Vagina (tissue), 2 donors: ENCODE results near the gene WNT6. TPM values are rescaled to one million over a fixed set of nuclear protein-coding genes. Genes with fewer than 3 reads are reported as not detected.

Source experiments
- DNase-seq, 2 donors: peaks; one replicate each; pipeline ENCODE4 v3.0.0-alpha.2; 2017; ENCODE audit errors: extremely low spot score in 2 of 2
- H3K27ac ChIP-seq: fragments of 200-600 bp; sonication (generic); one replicate; pipeline ENCODE4 v1.5.1; 2019
- H3K27me3 ChIP-seq: fragments of 200-600 bp; sonication (generic); one replicate; pipeline ENCODE4 v1.5.1; 2019
- H3K36me3 ChIP-seq, 2 donors: fragments of 200-600 bp; sonication (generic); one replicate each; pipeline ENCODE4 v1.5.1; 2017 to 2019
- H3K4me1 ChIP-seq: fragments of 200-600 bp; sonication (generic); one replicate; pipeline ENCODE4 v1.5.1; 2019
- H3K4me3 ChIP-seq, 2 donors: fragments of 200-600 bp; sonication (generic); 1 replicate in 1 of 2; 2 replicates in 1 of 2; pipeline ENCODE4 v1.5.1; 2016 to 2019
- H3K9me3 ChIP-seq: fragments of 200-600 bp; sonication (generic); one replicate; pipeline ENCODE4 v1.5.1; 2019
- POLR2A ChIP-seq, 2 donors: fragments of 450-650 bp; IDR thresholded peaks; one replicate each; pipeline ENCODE4 v1.6.1; 2017; ENCODE audit warnings: antibody characterized with exemption in 2 of 2, mild to moderate bottlenecking in 2 of 2, moderate library complexity in 2 of 2
- POLR2AphosphoS5 ChIP-seq, 2 donors: sonication (generic); formaldehyde crosslinking; IDR thresholded peaks; one replicate each; pipeline ENCODE4 v1.9.0; 2017; ENCODE audit warnings: antibody characterized with exemption in 2 of 2, mild to moderate bottlenecking in 2 of 2, low read depth in 1 of 2; ENCODE audit not compliant: insufficient read depth in 1 of 2
- intact Hi-C: fragments of 100-400 bp; cut with DNase I; formaldehyde crosslinking; loops from one replicate; pipeline ENCODE4 v1.15.1; 2023
- total RNA-seq: library from RNA; depleted of rRNA; stranded (reverse); fragments of >200 nt; gene quantifications from one replicate; pipeline ENCODE4 v1.2.3, GENCODE V29; 2016
- TF ChIP-seq, protein P1 (sequence below), 3 experiments: fragments of 450-650 bp in 2 of 3; fragments of 200-600 bp in 1 of 3; sonication (generic) in 1 of 3; IDR thresholded peaks; one replicate each; pipeline ENCODE4 v1.5.1; 2017 to 2019; ENCODE audit warnings: antibody characterized with exemption in 3 of 3, mild to moderate bottlenecking in 2 of 3, moderate library complexity in 2 of 3

Gene WNT6
- total RNA-seq, 1 donor from 2014 or later = 2.0 TPM

GRCh38 chr2:218865396-218865795, 5.8 kb downstream of the WNT6 start:
- no peak overlapping the region for H3K27ac ChIP-seq
- H3K4me3 ChIP-seq = no peak overlapping the region
- peaks cover 5% of the 10 kb centered on the region for H3K27me3 ChIP-seq
- peaks cover 21% of the 10 kb centered on the region for H3K4me1 ChIP-seq
- no peaks in the 10 kb centered on the region for H3K9me3 ChIP-seq
- intact Hi-C loops = no loop called here
- no peaks in the 10 kb centered on the region for H3K36me3 ChIP-seq
- no peak for DNase-seq
- TF ChIP-seq, protein P1, sequence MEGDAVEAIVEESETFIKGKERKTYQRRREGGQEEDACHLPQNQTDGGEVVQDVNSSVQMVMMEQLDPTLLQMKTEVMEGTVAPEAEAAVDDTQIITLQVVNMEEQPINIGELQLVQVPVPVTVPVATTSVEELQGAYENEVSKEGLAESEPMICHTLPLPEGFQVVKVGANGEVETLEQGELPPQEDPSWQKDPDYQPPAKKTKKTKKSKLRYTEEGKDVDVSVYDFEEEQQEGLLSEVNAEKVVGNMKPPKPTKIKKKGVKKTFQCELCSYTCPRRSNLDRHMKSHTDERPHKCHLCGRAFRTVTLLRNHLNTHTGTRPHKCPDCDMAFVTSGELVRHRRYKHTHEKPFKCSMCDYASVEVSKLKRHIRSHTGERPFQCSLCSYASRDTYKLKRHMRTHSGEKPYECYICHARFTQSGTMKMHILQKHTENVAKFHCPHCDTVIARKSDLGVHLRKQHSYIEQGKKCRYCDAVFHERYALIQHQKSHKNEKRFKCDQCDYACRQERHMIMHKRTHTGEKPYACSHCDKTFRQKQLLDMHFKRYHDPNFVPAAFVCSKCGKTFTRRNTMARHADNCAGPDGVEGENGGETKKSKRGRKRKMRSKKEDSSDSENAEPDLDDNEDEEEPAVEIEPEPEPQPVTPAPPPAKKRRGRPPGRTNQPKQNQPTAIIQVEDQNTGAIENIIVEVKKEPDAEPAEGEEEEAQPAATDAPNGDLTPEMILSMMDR (IDR thresholded peaks at IDR 0.05) = no peak

DNA sequence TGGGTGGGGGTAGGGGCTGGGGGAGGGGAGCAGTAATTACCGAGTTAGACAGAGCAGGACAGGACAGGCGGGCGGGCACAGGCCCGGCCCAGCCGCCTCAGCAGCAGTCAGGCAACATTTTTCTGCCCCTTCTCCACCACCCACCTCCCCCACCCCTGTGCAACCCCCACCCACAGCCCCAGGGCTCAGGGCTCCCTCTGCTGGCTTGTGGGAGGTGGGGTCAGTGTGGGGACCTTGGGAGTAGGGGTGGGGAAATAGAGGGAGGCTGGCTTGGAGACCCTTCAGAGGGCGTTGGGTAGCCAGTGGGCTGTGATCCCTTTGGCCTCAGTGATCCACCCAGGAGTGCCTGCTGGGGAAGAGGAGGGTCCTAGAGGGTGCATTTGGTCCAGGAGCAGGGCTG, 6.4 kb downstream of the WNT6 start:
- H3K27me3 ChIP-seq = peaks cover 5% of the 10 kb centered on the region

DNA sequence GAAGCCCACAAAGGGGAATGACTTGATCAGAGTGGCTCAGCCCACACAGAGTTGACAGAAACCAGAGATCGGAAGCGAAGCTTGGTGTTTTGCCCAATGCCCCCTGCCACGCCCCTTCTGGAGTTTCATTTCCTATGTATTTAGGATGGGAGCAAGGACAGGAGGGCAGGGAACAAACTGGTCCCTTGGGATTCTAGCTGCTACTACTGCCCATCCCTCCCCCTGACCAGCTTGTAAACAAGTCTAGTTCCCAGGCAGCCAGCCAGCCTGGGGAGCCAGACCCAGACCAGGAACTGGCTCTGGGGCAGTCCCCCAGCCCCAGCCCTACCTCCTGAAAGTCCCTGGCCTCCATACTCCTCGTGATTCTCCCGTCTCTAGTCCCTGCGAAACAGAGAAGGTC, 8.3 kb downstream of the WNT6 start:
- H3K4me1 ChIP-seq = peaks cover 18% of the 10 kb centered on the region
- no peak overlapping the region for H3K27ac ChIP-seq
- intact Hi-C loops = no loop called here
- no peak overlapping the region for H3K4me3 ChIP-seq
- H3K27me3 ChIP-seq = peaks cover 8% of the 10 kb centered on the region
- H3K36me3 ChIP-seq = no peaks in the 10 kb centered on the region
- H3K9me3 ChIP-seq = no peaks in the 10 kb centered on the region
- TF ChIP-seq POLR2AphosphoS5 (IDR thresholded peaks at IDR 0.05; ENCODE audit: insufficient read depth in 1 of 2, low read depth in 1 of 2) (peak in 1 of 2 donors; percentile 17), POLR2A (IDR thresholded peaks at IDR 0.05) (no peak)
- TF ChIP-seq, protein P1 (IDR thresholded peaks at IDR 0.05) = no peak
- DNase-seq = no peak

More for the DNA sequence above, 6.4 kb downstream of the WNT6 start:
- TF ChIP-seq, protein P1 (IDR thresholded peaks at IDR 0.05) = no peak
- TF ChIP-seq POLR2A (IDR thresholded peaks at IDR 0.05) (no peak), POLR2AphosphoS5 (IDR thresholded peaks at IDR 0.05; ENCODE audit: insufficient read depth in 1 of 2, low read depth in 1 of 2) (no peak)
- Histone ChIP-seq H3K27ac (no peak overlapping the region), H3K4me3 (no peak overlapping the region), H3K36me3 (no peaks in the 10 kb centered on the region), H3K9me3 (no peaks in the 10 kb centered on the region), H3K4me1 (peaks cover 17% of the 10 kb centered on the region)
- no peak for DNase-seq
- intact Hi-C loops = no loop called here

DNA sequence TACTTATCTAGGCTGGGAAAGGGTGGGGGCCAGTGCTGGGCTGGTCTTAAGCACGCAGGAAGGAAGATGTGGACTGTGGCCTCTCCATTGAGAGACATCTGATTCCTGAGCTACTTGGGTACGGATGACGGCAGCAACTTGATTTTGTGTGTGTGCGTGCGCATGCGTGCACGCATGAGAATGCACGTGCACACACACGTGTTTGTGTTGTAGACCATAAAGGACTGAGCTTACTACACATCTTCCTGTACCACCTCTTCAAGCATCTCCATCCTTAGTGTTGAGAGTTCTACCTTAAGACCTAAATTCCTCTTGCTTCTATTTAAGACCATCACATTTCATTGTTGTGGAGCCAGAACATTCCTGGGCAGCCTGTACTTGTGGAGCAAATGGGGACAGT, 9.5 kb downstream of the WNT6 start:
- H3K4me1 ChIP-seq = peaks cover 18% of the 10 kb centered on the region
- TF ChIP-seq, protein P1 (IDR thresholded peaks at IDR 0.05) = no peak
- no peak for TF ChIP-seq POLR2A (IDR thresholded peaks at IDR 0.05)
- no peak for TF ChIP-seq POLR2AphosphoS5 (IDR thresholded peaks at IDR 0.05; ENCODE audit: insufficient read depth in 1 of 2, low read depth in 1 of 2)
- no peaks in the 10 kb centered on the region for H3K36me3 ChIP-seq
- no peaks in the 10 kb centered on the region for H3K9me3 ChIP-seq
- intact Hi-C loops = no loop called here
- no peak overlapping the region for H3K4me3 ChIP-seq
- no peak for DNase-seq
- no peak overlapping the region for H3K27ac ChIP-seq
- peaks cover 5% of the 10 kb centered on the region for H3K27me3 ChIP-seq

DNA sequence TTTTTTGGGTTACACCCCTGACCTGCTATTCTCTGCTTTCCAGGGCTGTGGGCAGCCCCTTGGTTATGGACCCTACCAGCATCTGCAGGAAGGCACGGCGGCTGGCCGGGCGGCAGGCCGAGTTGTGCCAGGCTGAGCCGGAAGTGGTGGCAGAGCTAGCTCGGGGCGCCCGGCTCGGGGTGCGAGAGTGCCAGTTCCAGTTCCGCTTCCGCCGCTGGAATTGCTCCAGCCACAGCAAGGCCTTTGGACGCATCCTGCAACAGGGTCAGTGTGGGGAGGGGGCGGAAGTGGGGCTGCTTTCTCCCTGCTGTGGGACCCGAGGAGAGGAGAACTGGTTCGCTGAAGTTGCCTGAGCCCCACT, 11.4 kb downstream of the WNT6 start:
- Histone ChIP-seq H3K36me3 (no peaks in the 10 kb centered on the region), H3K27me3 (peaks cover 5% of the 10 kb centered on the region), H3K27ac (no peak overlapping the region), H3K4me3 (peak overlapping the region in 1 of 2 donors; percentile 12), H3K4me1 (peaks cover 13% of the 10 kb centered on the region), H3K9me3 (no peaks in the 10 kb centered on the region)
- DNase-seq = no peak
- TF ChIP-seq, protein P1 (IDR thresholded peaks at IDR 0.05) = no peak
- TF ChIP-seq POLR2A (IDR thresholded peaks at IDR 0.05) (no peak), POLR2AphosphoS5 (IDR thresholded peaks at IDR 0.05; ENCODE audit: insufficient read depth in 1 of 2, low read depth in 1 of 2) (no peak)
- intact Hi-C loops = no loop called here
